Gastroesophageal sphincter (tissue), 4 donors: Measurements from ENCODE around the gene HS6ST2. TPM values are rescaled to one million over a fixed set of nuclear protein-coding genes. Genes with fewer than 3 reads are reported as not detected.

ENCODE experiments used
- ATAC-seq: fragments of 150-250 bp; one replicate; pipeline ENCODE4 v1.9.1; 2016; ENCODE audit warnings: mild to moderate bottlenecking, moderate library complexity
- H3K27ac ChIP-seq, 4 donors: fragments of 200-600 bp; sonication (generic) in 3 of 4; 1 replicate in 3 of 4; 2 replicates in 1 of 4; pipeline ENCODE4 v1.5.1; 2016 to 2019
- H3K27me3 ChIP-seq: fragments of 200-600 bp; sonication (generic); one replicate; pipeline ENCODE4 v1.5.1; 2019
- H3K36me3 ChIP-seq, 2 donors: fragments of 200-600 bp; sonication (generic); one replicate each; pipeline ENCODE4 v1.5.1; 2019; ENCODE audit warnings: control low read depth in 1 of 2
- H3K4me1 ChIP-seq, 3 donors: fragments of 200-600 bp; sonication (generic); 1 replicate in 2 of 3; 2 replicates in 1 of 3; pipeline ENCODE4 v1.5.1; 2016 to 2019; ENCODE audit warnings: control low read depth in 2 of 3
- H3K4me3 ChIP-seq, 2 donors: fragments of 200-600 bp; sonication (generic); one replicate each; pipeline ENCODE4 v1.5.1; 2019; ENCODE audit warnings: mild to moderate bottlenecking in 1 of 2, moderate library complexity in 1 of 2
- H3K9me3 ChIP-seq, 3 donors: fragments of 200-600 bp; sonication (generic); one replicate each; pipeline ENCODE4 v1.5.1; 2017 to 2019; ENCODE audit warnings: control low read depth in 2 of 3
- EP300 ChIP-seq: sonication (generic); formaldehyde crosslinking; IDR thresholded peaks from one replicate; pipeline ENCODE4 v1.6.1; 2017; ENCODE audit warnings: antibody characterized with exemption, mild to moderate bottlenecking
- POLR2A ChIP-seq, 2 donors: fragments of 450-650 bp; IDR thresholded peaks; one replicate each; pipeline ENCODE4 v1.6.1; 2017; ENCODE audit warnings: antibody characterized with exemption in 2 of 2, mild to moderate bottlenecking in 2 of 2, moderate library complexity in 1 of 2
- POLR2AphosphoS5 ChIP-seq: sonication (generic); formaldehyde crosslinking; IDR thresholded peaks from one replicate; pipeline ENCODE4 v1.6.1; 2017; ENCODE audit warnings: antibody characterized with exemption
- WGBS, 2 donors: methylation state at CpG; one replicate each; pipeline ENCODE4 v1.1.5; 2018; ENCODE audit warnings: low coverage in 1 of 2; 5-methylcytosine and 5-hydroxymethylcytosine counted together
- total RNA-seq, 4 donors: library from RNA; depleted of rRNA; stranded (reverse); fragments of >200 nt; gene quantifications; one replicate each; pipeline ENCODE4 v1.1.0, GENCODE V29; 2016
- TF ChIP-seq, protein P1 (sequence below), 4 experiments: fragments of 200-600 bp in 2 of 4; fragments of 450-650 bp in 2 of 4; sonication (generic) in 1 of 4; IDR thresholded peaks; one replicate each; pipeline ENCODE4 v1.5.1; 2017 to 2019; ENCODE audit warnings: antibody characterized with exemption in 4 of 4, mild to moderate bottlenecking in 2 of 4, moderate library complexity in 2 of 4

Gene HS6ST2
- total RNA-seq, 4 donors from 2014 or later = 0.08 to 1.9 (median 0.22) TPM

DNA sequence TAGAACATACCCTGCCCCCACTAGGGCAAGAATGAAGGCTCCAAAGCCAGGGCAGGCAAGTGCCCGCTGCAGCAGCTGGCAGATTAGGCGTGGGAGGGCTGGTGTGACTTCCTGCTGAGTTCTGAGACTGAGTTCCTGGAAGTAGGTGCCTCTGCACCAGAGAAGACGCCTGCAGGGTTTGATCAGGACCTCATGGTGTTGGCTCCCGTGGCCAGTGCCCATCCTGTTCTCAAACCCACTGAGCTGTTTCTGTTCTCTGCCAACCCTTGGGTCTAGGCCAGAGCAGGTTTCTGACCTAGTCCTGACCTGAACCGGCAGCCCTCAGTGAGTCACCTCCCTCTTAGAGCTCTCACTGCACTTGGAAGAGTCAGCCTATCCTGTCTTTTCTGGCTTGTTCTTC is 220.7 kb downstream of the HS6ST2 start:
- no peak for TF ChIP-seq POLR2AphosphoS5
- TF ChIP-seq, protein P1, sequence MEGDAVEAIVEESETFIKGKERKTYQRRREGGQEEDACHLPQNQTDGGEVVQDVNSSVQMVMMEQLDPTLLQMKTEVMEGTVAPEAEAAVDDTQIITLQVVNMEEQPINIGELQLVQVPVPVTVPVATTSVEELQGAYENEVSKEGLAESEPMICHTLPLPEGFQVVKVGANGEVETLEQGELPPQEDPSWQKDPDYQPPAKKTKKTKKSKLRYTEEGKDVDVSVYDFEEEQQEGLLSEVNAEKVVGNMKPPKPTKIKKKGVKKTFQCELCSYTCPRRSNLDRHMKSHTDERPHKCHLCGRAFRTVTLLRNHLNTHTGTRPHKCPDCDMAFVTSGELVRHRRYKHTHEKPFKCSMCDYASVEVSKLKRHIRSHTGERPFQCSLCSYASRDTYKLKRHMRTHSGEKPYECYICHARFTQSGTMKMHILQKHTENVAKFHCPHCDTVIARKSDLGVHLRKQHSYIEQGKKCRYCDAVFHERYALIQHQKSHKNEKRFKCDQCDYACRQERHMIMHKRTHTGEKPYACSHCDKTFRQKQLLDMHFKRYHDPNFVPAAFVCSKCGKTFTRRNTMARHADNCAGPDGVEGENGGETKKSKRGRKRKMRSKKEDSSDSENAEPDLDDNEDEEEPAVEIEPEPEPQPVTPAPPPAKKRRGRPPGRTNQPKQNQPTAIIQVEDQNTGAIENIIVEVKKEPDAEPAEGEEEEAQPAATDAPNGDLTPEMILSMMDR (IDR thresholded peaks at IDR 0.05) = no peak
- no peak for TF ChIP-seq EP300
- no peak for TF ChIP-seq POLR2A (IDR thresholded peaks at IDR 0.05)

DNA sequence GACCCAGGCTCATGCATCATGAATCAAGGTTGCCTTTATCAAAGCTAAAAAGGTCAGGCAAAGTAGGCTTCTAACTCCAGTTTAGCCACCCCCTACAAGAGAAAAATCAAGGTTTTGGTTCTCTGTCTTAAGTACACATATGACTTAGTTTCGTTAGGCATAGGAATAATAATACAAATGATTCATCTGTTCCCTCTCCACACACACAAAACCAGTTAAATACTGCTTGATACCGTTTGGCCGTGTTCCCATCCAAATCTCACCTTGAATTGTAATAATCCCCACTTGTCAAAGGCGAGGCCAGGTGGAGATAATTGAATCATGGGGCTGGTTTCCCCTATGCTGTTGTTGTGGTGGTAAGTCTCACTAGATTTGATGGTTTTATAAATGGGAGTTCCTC is 226.2 kb downstream of the HS6ST2 start:
- no peak overlapping the region for H3K4me3 ChIP-seq
- no peaks in the 10 kb centered on the region for H3K36me3 ChIP-seq
- 63 to 67% methylated on average over 1 to 4 of the region's 4 CpGs for WGBS, 2 donors
- ATAC-seq = no peak
- no peaks in the 10 kb centered on the region for H3K4me1 ChIP-seq
- H3K9me3 ChIP-seq = no peaks in the 10 kb centered on the region
- no peak overlapping the region for H3K27ac ChIP-seq
- no peaks in the 10 kb centered on the region for H3K27me3 ChIP-seq
- TF ChIP-seq EP300 = no peak
- no peak for TF ChIP-seq POLR2A (IDR thresholded peaks at IDR 0.05)
- no peak for TF ChIP-seq POLR2AphosphoS5
- TF ChIP-seq, protein P1 (IDR thresholded peaks at IDR 0.05) = no peak

More for the DNA sequence above, 220.7 kb downstream of the HS6ST2 start:
- Histone ChIP-seq H3K4me1 (no peaks in the 10 kb centered on the region), H3K27ac (no peak overlapping the region), H3K9me3 (no peaks in the 10 kb centered on the region), H3K27me3 (no peaks in the 10 kb centered on the region), H3K4me3 (no peak overlapping the region), H3K36me3 (no peaks in the 10 kb centered on the region)
- 33% methylated on average over 1 of the region's 5 CpGs; no CpG with 5 or more reads in 1 of the 2 donors for WGBS, 2 donors
- no peak for ATAC-seq

DNA sequence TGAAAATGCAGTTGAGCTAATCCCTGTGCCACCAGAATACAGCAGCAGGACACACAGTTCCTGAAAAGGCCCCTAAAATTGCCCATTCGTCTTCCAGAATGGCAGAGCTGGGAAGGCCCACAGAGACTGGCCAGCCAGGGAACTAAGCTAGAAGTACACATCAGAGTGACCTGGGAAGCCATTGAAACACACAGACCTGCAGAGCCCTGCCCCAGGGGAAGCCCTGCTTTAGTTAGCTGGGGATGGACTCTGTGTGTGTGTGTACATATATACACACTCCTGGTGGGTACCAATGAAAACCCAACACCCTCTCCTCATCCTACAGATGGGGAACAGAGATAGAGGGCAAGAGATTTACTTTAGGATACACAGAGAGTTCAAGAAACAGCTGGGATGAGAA is 227.7 kb downstream of the HS6ST2 start:
- H3K27me3 ChIP-seq = no peaks in the 10 kb centered on the region
- no peaks in the 10 kb centered on the region for H3K36me3 ChIP-seq
- H3K27ac ChIP-seq = no peak overlapping the region
- H3K4me3 ChIP-seq = no peak overlapping the region
- H3K4me1 ChIP-seq = no peaks in the 10 kb centered on the region
- no CpG with 5 or more reads among the region's 1 CpG for WGBS, 2 donors
- no peaks in the 10 kb centered on the region for H3K9me3 ChIP-seq
- TF ChIP-seq, protein P1 (IDR thresholded peaks at IDR 0.05) = no peak
- no peak for TF ChIP-seq POLR2AphosphoS5
- no peak for TF ChIP-seq EP300
- TF ChIP-seq POLR2A (IDR thresholded peaks at IDR 0.05) = no peak
- ATAC-seq = no peak

DNA sequence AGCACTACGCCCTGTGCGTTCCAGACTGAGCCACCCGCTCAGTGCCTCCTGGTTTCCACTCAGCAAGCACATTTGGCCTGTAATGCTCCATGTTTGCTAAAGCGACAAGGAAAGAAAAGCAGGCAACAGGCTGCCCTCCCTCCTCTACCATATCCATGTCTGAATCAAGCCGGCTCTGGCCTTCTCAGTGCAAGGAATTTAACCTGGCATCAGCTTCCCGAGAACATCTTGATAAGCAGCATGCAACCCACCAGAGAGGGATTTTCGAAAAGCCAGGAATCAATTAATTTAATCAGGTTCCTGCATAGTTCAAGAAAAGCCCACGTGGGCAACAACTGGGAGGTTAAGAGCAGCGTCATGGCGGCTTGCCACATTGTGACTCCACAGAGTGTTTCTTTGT is 228.2 kb downstream of the HS6ST2 start:
- no peaks in the 10 kb centered on the region for H3K9me3 ChIP-seq
- H3K27me3 ChIP-seq = no peaks in the 10 kb centered on the region
- WGBS, 2 donors = no CpG with 5 or more reads among the region's 10 CpGs
- ATAC-seq = no peak
- no peaks in the 10 kb centered on the region for H3K36me3 ChIP-seq
- TF ChIP-seq POLR2A (IDR thresholded peaks at IDR 0.05) (no peak), POLR2AphosphoS5 (no peak), EP300 (no peak)
- TF ChIP-seq, protein P1 (IDR thresholded peaks at IDR 0.05) = no peak
- H3K27ac ChIP-seq = no peak overlapping the region
- no peaks in the 10 kb centered on the region for H3K4me1 ChIP-seq
- H3K4me3 ChIP-seq = no peak overlapping the region

DNA sequence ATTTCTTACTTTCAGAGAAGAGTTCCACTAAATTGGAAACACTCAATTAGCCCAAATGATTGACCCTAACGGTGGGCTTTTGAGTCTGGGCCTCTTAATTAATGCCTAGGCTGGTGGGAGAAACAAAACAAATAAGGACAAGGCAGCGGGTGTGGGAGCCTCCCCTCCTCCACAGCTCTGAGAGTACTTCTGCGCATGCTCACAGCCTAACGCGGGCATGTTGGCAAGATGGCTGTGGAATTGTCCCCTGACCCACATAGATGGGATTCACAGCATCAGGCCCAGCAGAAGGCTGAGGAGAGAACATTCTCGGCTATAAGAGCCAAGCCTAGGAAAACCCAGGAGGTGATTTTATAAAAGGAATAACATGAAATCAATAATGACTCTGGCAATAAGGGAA is 230.1 kb downstream of the HS6ST2 start:
- Histone ChIP-seq H3K36me3 (no peaks in the 10 kb centered on the region), H3K27me3 (no peaks in the 10 kb centered on the region), H3K9me3 (no peaks in the 10 kb centered on the region), H3K4me1 (no peaks in the 10 kb centered on the region), H3K27ac (no peak overlapping the region), H3K4me3 (no peak overlapping the region)
- 28 to 33% methylated on average over 1 to 2 of the region's 6 CpGs for WGBS, 2 donors
- ATAC-seq = no peak
- no peak for TF ChIP-seq POLR2AphosphoS5
- no peak for TF ChIP-seq POLR2A (IDR thresholded peaks at IDR 0.05)
- no peak for TF ChIP-seq EP300
- TF ChIP-seq, protein P1 (IDR thresholded peaks at IDR 0.05) = no peak
